ENCODE results near the gene LNX2.

The LNX2 gene

DNA sequence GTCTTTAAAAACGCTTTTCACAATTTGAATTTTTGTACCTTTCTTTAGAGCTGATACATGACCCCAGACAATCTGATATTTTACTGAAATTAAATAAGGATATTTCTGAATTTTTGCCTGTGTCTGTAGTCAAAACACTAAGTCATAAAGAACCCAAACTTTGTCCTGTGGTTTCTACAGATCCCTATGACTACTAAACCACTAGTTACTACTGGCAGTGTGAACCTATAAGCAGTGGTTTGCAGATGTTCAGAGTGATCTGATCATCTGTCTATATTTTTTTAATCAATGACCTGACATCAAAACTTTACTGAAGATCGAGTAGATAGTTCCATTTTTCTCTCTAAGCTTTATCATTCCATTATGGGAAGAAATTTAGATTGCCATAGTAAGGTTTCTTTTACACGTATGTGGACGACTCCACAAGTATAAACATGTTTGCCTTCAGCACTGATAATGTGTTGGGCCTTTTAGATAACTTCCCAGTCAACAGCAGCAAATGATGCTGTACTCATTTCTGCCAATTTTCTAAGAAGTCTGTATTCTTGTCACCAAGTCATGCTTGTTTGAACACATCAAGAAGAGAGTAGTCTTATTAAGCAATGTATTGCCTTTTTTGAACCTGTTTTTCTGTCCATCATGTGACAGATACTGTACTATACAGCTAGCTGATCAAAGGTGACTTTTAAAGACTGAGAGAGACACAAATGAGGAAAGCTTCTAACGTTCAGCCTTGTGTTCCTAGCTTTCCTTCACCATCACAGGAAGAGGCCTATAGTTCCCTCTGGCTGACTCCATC, 23.2 kb upstream of the LNX2 start:
- Histone ChIP-seq H3K27me3 (ENCODE audit: low read length) (no peaks in the 10 kb centered on the region), H3K9ac (ENCODE audit: low read length) (no peak overlapping the region), H3K27ac (ENCODE audit: low read depth, low read length) (no peak overlapping the region), H3K9me3 (ENCODE audit: insufficient read depth, low read length) (no peaks in the 10 kb centered on the region; the same call in 1 of the 2 replicates), H4K20me1 (ENCODE audit: low read depth, low read length) (0 out of 2 replicates have a peak, but pooled peaks cover 4% of the 10 kb centered on the region), H3K4me3 (ENCODE audit: insufficient read depth, low read length, poor library complexity, severe bottlenecking) (no peak overlapping the region), H3K9me2 (replicated peaks; ENCODE audit: insufficient read depth, low read length) (no peaks in the 10 kb centered on the region), H2AFZ (ENCODE audit: low read depth, low read length, severe bottlenecking) (no peak overlapping the region), H3F3A (ENCODE audit: insufficient read depth) (no peaks in the 10 kb centered on the region), H3K4me2 (ENCODE audit: low read depth, low read length, poor library complexity, severe bottlenecking) (no peak overlapping the region), H3K79me2 (ENCODE audit: insufficient read depth, low read length) (peaks cover 75% of the 10 kb centered on the region), H3K36me3 (ENCODE audit: low read length) (peaks cover 16% of the 10 kb centered on the region)
- no peak for TF ChIP-seq EZH2phosphoT487 (conservative IDR thresholded peaks at IDR 0.05; ENCODE audit: low read length)
- TF ChIP-seq, protein P1, sequence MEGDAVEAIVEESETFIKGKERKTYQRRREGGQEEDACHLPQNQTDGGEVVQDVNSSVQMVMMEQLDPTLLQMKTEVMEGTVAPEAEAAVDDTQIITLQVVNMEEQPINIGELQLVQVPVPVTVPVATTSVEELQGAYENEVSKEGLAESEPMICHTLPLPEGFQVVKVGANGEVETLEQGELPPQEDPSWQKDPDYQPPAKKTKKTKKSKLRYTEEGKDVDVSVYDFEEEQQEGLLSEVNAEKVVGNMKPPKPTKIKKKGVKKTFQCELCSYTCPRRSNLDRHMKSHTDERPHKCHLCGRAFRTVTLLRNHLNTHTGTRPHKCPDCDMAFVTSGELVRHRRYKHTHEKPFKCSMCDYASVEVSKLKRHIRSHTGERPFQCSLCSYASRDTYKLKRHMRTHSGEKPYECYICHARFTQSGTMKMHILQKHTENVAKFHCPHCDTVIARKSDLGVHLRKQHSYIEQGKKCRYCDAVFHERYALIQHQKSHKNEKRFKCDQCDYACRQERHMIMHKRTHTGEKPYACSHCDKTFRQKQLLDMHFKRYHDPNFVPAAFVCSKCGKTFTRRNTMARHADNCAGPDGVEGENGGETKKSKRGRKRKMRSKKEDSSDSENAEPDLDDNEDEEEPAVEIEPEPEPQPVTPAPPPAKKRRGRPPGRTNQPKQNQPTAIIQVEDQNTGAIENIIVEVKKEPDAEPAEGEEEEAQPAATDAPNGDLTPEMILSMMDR (IDR thresholded peaks at IDR 0.05; ENCODE audit: insufficient read depth, low read length, poor library complexity, severe bottlenecking): no peak

DNA sequence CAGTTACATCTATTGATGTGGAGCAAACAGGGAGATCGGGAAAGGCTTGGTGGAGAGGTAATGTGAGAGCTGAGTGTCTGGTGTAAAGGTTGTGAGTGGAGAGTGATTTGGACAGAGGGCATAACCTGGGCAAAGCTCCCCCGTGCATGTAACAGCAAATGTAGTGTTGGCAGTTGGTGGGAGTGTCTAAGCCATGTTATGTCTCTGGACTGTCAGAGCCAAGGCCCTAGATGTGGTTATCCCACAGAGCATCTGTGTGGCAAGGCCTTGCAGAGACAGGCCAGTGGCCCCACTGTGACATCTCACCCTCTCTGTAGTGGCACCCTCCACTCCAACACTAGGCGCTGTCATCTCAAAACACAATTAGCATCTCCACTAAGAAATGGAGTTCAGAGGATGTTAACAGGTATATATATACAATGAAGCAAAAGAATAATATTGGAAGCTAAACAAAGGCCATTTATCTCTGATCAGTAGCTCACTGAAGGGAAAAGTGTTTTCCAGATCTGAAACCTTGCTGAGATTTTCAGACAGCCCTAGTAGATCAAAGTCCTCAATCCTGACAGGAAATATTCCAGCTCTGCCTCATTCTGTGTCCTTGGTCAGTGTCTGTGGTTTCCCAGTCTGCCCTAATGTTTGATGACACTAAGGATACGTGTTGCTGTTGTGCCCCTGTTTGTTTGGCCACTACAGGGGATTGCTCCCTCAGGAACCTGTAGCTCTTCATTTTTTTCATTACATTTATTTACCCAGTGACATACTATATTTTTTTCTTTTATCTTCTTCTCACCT, 21.6 kb upstream of the LNX2 start:
- no peak overlapping the region for H2AFZ ChIP-seq (ENCODE audit: low read depth, low read length, severe bottlenecking)
- H3K79me2 ChIP-seq (ENCODE audit: insufficient read depth, low read length): peaks cover 89% of the 10 kb centered on the region
- 0 out of 2 replicates have a peak, but pooled peaks cover 4% of the 10 kb centered on the region for H4K20me1 ChIP-seq (ENCODE audit: low read depth, low read length)
- TF ChIP-seq EZH2phosphoT487 (conservative IDR thresholded peaks at IDR 0.05; ENCODE audit: low read length): no peak
- TF ChIP-seq, protein P1 (IDR thresholded peaks at IDR 0.05; ENCODE audit: insufficient read depth, low read length, poor library complexity, severe bottlenecking): no peak
- no peaks in the 10 kb centered on the region for H3F3A ChIP-seq (ENCODE audit: insufficient read depth)
- no peak overlapping the region for H3K4me3 ChIP-seq (ENCODE audit: insufficient read depth, low read length, poor library complexity, severe bottlenecking)
- no peaks in the 10 kb centered on the region for H3K9me3 ChIP-seq (ENCODE audit: insufficient read depth, low read length)
- no peaks in the 10 kb centered on the region for H3K27me3 ChIP-seq (ENCODE audit: low read length)
- no peak overlapping the region for H3K4me2 ChIP-seq (ENCODE audit: low read depth, low read length, poor library complexity, severe bottlenecking)
- H3K9ac ChIP-seq (ENCODE audit: low read length): no peak overlapping the region
- H3K36me3 ChIP-seq (ENCODE audit: low read length): peaks cover 2% of the 10 kb centered on the region; the same call in 1 of the 2 replicates
- H3K9me2 ChIP-seq (replicated peaks; ENCODE audit: insufficient read depth, low read length): no peaks in the 10 kb centered on the region
- H3K27ac ChIP-seq (ENCODE audit: low read depth, low read length): no peak overlapping the region

DNA sequence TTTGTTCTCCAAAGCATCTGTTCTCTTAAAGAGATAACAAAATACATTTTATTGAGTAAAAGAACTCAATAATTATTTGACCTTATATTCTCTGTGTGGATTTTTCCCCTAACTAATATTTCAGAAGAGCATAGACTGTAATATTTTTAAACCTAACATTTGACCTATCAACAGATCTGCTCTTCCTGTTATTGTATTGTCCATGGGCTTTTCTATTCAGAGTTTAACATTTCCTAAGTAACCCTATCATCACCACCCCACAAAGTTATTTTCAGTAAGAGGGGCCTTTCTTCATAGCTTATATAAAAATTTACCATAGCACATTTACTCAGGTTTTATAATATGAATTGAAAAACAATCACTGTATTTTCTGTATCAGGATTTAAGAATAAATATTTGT, 18.9 kb upstream of the LNX2 start:
- Histone ChIP-seq H3K9me3 (ENCODE audit: insufficient read depth, low read length) (no peaks in the 10 kb centered on the region), H3K36me3 (ENCODE audit: low read length) (no peaks in the 10 kb centered on the region), H3K9ac (ENCODE audit: low read length) (no peak overlapping the region), H3K27ac (ENCODE audit: low read depth, low read length) (no peak overlapping the region), H3K4me2 (ENCODE audit: low read depth, low read length, poor library complexity, severe bottlenecking) (no peak overlapping the region), H2AFZ (ENCODE audit: low read depth, low read length, severe bottlenecking) (no peak overlapping the region), H3F3A (ENCODE audit: insufficient read depth) (no peaks in the 10 kb centered on the region), H3K79me2 (ENCODE audit: insufficient read depth, low read length) (peaks cover 84% of the 10 kb centered on the region), H3K27me3 (ENCODE audit: low read length) (no peaks in the 10 kb centered on the region), H4K20me1 (ENCODE audit: low read depth, low read length) (0 out of 2 replicates have a peak, but pooled peaks cover 4% of the 10 kb centered on the region), H3K9me2 (replicated peaks; ENCODE audit: insufficient read depth, low read length) (no peaks in the 10 kb centered on the region), H3K4me3 (ENCODE audit: insufficient read depth, low read length, poor library complexity, severe bottlenecking) (no peak overlapping the region)
- TF ChIP-seq EZH2phosphoT487 (conservative IDR thresholded peaks at IDR 0.05; ENCODE audit: low read length): no peak
- TF ChIP-seq, protein P1 (IDR thresholded peaks at IDR 0.05; ENCODE audit: insufficient read depth, low read length, poor library complexity, severe bottlenecking): no peak
